ENCODE data around the gene MDGA2. TPM values are rescaled to one million over a fixed set of nuclear protein-coding genes. Genes with fewer than 3 reads are reported as not detected.

MDGA2 gene
- not detected for total RNA-seq

DNA sequence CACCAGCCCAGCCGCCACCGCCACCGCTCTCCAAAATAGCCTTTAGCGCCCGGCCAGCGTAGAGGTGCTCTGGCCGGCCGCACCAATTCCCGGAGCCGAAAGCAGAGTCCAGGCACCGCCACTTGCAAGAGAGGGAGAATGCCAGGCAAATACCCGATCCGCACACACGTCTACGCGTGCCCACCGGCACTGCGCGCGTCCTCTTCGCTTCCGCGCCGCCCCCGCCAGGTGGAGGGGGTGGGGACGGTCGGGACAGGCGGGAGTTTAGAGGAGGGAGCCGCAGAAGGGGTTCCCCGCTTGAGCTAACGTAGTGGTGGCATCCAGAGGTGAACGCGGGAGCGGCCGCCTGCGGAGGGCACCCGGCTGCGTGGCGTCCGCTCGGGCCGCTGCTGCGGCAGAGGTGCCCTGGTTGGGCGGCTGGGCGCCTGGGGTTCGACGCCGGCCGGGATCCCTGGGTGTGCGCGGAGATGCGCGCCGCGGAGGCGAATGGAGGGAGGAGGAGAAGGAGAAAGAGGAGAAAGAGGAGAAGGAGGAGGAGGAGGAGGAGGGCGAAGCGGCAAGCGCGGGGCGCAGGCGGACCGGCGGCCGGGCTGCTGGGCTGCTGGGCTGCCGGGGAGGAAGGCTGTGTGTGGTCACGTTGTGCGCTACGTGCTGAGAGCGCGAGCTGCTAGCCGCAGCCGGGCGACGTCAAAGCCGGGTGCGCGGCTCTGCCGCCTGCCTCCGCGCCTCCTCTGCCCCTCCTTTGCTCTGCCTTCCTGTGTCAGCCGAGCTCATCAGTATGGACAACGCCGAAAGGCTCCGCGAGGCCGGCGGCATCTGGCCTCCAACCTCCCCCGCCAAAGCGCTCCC lies at the start of gene MDGA2:
Gene MDGA2, minus strand, starts transcription at position 140 of the 849 bp plus-strand sequence.
- DNase-seq (ENCODE audit: low spot score): no peak
- Histone ChIP-seq H3K27me3 (peaks cover 0 to 11% of the 10 kb centered on the region in 2 donors), H3K4me3 (peak within 1 kb of the TSS in 1 of 2 donors; percentile 31), H3K9me3 (no peaks in the 10 kb centered on the region), H3K4me1 (peaks cover 0 to 25% of the 10 kb centered on the region in 2 donors), H3K27ac (no peak within 1 kb of the TSS), H3K36me3 (no peaks in the 10 kb centered on the region)
- TF ChIP-seq, protein P1, sequence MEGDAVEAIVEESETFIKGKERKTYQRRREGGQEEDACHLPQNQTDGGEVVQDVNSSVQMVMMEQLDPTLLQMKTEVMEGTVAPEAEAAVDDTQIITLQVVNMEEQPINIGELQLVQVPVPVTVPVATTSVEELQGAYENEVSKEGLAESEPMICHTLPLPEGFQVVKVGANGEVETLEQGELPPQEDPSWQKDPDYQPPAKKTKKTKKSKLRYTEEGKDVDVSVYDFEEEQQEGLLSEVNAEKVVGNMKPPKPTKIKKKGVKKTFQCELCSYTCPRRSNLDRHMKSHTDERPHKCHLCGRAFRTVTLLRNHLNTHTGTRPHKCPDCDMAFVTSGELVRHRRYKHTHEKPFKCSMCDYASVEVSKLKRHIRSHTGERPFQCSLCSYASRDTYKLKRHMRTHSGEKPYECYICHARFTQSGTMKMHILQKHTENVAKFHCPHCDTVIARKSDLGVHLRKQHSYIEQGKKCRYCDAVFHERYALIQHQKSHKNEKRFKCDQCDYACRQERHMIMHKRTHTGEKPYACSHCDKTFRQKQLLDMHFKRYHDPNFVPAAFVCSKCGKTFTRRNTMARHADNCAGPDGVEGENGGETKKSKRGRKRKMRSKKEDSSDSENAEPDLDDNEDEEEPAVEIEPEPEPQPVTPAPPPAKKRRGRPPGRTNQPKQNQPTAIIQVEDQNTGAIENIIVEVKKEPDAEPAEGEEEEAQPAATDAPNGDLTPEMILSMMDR (IDR thresholded peaks at IDR 0.05): no peak

DNA sequence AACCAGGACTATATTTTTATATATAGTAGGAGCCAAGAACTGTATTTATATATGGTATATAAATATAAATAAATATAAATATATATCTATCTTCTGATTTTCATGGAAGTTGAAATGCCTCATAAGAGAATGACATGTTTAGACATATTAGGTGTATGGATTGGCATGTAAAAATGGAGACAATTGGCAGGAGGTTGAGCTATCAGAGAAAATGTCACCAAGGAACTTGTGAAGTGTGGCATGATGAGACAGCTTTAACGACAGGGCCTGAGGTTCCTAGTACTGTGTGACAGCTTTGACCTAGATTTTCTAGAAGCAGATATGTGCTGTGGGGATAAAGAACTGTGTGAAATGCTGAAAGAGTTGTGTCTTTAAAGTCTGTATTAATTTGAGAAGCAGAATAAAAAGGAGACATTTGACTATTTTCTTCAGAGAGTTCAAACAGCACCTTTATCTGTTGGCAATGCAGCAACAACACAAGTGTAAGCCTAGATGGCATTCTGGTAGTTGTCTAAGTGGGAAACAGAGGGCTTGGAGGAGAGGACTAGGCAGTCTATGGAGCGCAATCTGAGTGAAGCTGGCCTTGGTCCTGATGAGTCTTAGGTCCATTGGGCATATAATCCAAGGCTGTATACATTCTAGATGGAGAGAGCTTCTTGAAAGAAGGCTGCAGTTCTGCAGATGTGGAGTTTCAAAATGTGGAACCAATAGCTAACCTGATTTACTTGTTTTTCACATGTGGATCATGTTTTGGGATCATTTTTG lies 47.7 kb upstream of the MDGA2 start:
- no peak overlapping the region for H3K4me3 ChIP-seq
- no peaks in the 10 kb centered on the region for H3K36me3 ChIP-seq
- no peaks in the 10 kb centered on the region for H3K27me3 ChIP-seq
- TF ChIP-seq, protein P1 (IDR thresholded peaks at IDR 0.05): no peak
- DNase-seq (ENCODE audit: low spot score): no peak
- H3K9me3 ChIP-seq: no peaks in the 10 kb centered on the region
- no peaks in the 10 kb centered on the region for H3K4me1 ChIP-seq
- H3K27ac ChIP-seq: no peak overlapping the region

DNA sequence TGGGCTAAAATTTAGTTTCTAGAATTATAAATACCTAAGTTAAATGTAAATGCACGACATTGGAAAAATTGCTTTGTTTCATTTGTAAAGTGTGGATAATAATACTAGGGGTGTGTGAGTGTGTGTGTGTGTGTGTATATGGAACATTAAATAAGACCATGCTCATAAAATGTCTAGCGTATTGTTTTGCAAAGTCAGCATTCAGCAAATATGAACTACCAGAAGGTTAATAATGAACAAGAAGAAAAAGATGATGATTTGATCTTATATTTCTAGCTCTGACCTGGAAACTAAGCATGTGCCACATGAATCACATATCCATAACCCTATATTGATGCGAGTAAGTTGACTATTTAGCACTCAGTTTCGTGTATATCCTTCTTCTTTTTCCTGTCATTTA lies 44.9 kb upstream of the MDGA2 start:
- H3K27ac ChIP-seq: no peak overlapping the region
- no peak overlapping the region for H3K4me3 ChIP-seq
- no peak for DNase-seq (ENCODE audit: low spot score)
- no peaks in the 10 kb centered on the region for H3K27me3 ChIP-seq
- H3K4me1 ChIP-seq: no peaks in the 10 kb centered on the region
- TF ChIP-seq, protein P1 (IDR thresholded peaks at IDR 0.05): no peak
- H3K9me3 ChIP-seq: no peaks in the 10 kb centered on the region
- no peaks in the 10 kb centered on the region for H3K36me3 ChIP-seq

DNA sequence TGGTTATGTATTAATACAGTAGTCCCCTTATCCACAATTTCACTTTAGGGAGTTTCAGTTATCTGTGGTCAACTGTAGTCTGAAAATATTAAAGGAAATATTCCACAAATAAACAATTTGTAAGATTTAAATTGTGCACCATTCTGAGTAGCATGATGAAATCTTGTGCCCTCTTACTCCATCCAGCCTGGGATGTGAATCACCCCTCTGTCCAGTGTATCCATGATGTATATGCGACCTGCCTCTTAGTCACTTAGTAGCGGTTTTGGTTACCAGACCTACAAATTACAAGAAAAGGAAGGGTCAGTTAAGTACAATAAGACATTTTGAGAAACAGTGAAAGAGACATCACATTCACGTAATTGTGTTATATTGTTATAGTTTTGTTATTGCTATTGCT lies 39.9 kb upstream of the MDGA2 start:
- DNase-seq (ENCODE audit: low spot score): no peak
- TF ChIP-seq, protein P1 (IDR thresholded peaks at IDR 0.05): no peak
- no peaks in the 10 kb centered on the region for H3K36me3 ChIP-seq
- H3K4me1 ChIP-seq: no peaks in the 10 kb centered on the region
- H3K4me3 ChIP-seq: no peak overlapping the region
- H3K9me3 ChIP-seq: no peaks in the 10 kb centered on the region
- no peak overlapping the region for H3K27ac ChIP-seq
- no peaks in the 10 kb centered on the region for H3K27me3 ChIP-seq

DNA sequence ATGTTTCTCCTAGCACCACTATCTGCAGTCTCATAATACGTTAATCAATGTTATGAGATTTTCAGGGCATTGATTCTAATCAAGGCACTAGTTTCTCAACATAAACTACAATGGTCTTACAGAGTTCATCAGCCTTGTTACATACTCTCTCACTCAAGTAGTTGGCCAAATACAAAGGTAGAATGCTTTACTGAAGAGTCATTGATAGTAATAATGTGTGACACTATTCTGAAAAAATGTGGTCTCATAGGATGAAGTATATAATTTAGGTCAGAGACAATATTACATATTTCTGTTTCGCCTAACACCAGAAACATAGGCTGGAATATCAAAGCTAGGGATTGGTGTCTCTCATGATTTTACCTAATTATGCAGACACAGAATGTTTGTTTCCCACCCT lies 35.2 kb upstream of the MDGA2 start:
- Histone ChIP-seq H3K4me1 (no peaks in the 10 kb centered on the region), H3K27ac (no peak overlapping the region), H3K36me3 (no peaks in the 10 kb centered on the region), H3K4me3 (no peak overlapping the region), H3K27me3 (no peaks in the 10 kb centered on the region), H3K9me3 (no peaks in the 10 kb centered on the region)
- no peak for DNase-seq (ENCODE audit: low spot score)
- TF ChIP-seq, protein P1 (IDR thresholded peaks at IDR 0.05): no peak
